IMR-90 (cell line): ENCODE data around the gene NXN. TPM values are rescaled to one million over a fixed set of nuclear protein-coding genes. Genes with fewer than 3 reads are reported as not detected.
A peak's percentile ranks its signal among the peaks of the same experiment; 100 is the strongest.

Experiments
- ATAC-seq: fragments of 200-7000 bp; cut with Tn5 transposase; 2 replicates; pipeline ENCODE4 v1.9.1; 2020; ENCODE audit warnings: low read depth, mild to moderate bottlenecking, moderate library complexity
- BruUV-seq: library from RNA; stranded (reverse); fragments of 400-500 nt; replicated peaks from 2 replicates; lab custom pipeline; 2021; lab: Mats Ljungman, UMichigan
- CTCF ChIA-PET: fragments of 300-600 bp; formaldehyde crosslinking; extraction: SDS; loops from one replicate; lab custom pipeline; 2021; ENCODE audit warnings: antibody characterized with exemption; lab: Yijun Ruan, JAX
- POLR2A ChIA-PET: fragments of 300-600 bp; sonication (Branson Sonifier 250); formaldehyde crosslinking; loops from one replicate; lab custom pipeline; 2022; ENCODE audit warnings: antibody characterized with exemption; ENCODE audit not compliant: unreplicated experiment; lab: Charles Lee
- DNase-seq: peaks from one replicate; pipeline ENCODE4 v3.0.0; 2013
- H2AFZ ChIP-seq: replicated peaks from 2 replicates; pipeline ENCODE3; 2013; ENCODE audit warnings: low read length, mild to moderate bottlenecking; ENCODE audit not compliant: poor library complexity
- H2AK5ac ChIP-seq: 2 replicates; pipeline ENCODE4 v1.6.1; 2013; ENCODE audit warnings: low read depth, low read length, inconsistent platforms
- H2AK9ac ChIP-seq: replicated peaks from 2 replicates; pipeline ENCODE3; 2013; ENCODE audit warnings: mild to moderate bottlenecking, low read depth, low read length, moderate library complexity; ENCODE audit not compliant: poor library complexity
- H2BK120ac ChIP-seq: 2 replicates; pipeline ENCODE4 v1.6.1; 2013; ENCODE audit warnings: low read depth, low read length, inconsistent platforms
- H2BK15ac ChIP-seq: 3 replicates; pipeline ENCODE4 v1.6.1; 2013; ENCODE audit warnings: low read depth, low read length, inconsistent platforms
- H2BK20ac ChIP-seq: 2 replicates; pipeline ENCODE4 v1.6.1; 2013; ENCODE audit warnings: low read depth, mild to moderate bottlenecking, inconsistent platforms, low read length, moderate library complexity
- H2BK5ac ChIP-seq: 2 replicates; pipeline ENCODE4 v1.6.1; 2013; ENCODE audit warnings: mild to moderate bottlenecking, low read depth, low read length, inconsistent platforms; ENCODE audit not compliant: poor library complexity, severe bottlenecking
- H3K14ac ChIP-seq: replicated peaks from 2 replicates; pipeline ENCODE4 v1.6.1; 2013; ENCODE audit warnings: low read depth, low read length, inconsistent platforms
- H3K18ac ChIP-seq: 2 replicates; pipeline ENCODE4 v1.6.1; 2013; ENCODE audit warnings: low read depth, low read length, control low read depth
- H3K23ac ChIP-seq: 2 replicates; pipeline ENCODE4 v1.6.1; 2013; ENCODE audit warnings: low read depth, low read length, inconsistent platforms
- H3K27ac ChIP-seq: 2 replicates; pipeline ENCODE4 v1.5.1; 2013; ENCODE audit warnings: mild to moderate bottlenecking, control low read depth, low read length; ENCODE audit not compliant: insufficient read depth
- H3K27me3 ChIP-seq: 2 replicates; pipeline ENCODE4 v1.6.1; 2013; ENCODE audit warnings: low read length; ENCODE audit not compliant: control insufficient read depth, insufficient read depth
- H3K36me3 ChIP-seq: 2 replicates; pipeline ENCODE4 v1.6.1; 2013; ENCODE audit warnings: low read length, mixed read lengths; ENCODE audit not compliant: control insufficient read depth, insufficient read depth
- H3K4ac ChIP-seq: 2 replicates; pipeline ENCODE4 v1.6.1; 2013; ENCODE audit warnings: low read depth, low read length, inconsistent platforms
- H3K4me1 ChIP-seq: 2 replicates; pipeline ENCODE4 v1.6.1; 2013; ENCODE audit warnings: low read length, mixed read lengths; ENCODE audit not compliant: control insufficient read depth, insufficient read depth
- H3K4me2 ChIP-seq: 2 replicates; pipeline ENCODE4 v1.6.1; 2013; ENCODE audit warnings: low read depth, mild to moderate bottlenecking, control low read depth, low read length, moderate library complexity
- H3K4me3 ChIP-seq: 2 replicates; pipeline ENCODE4 v1.5.1; 2013; ENCODE audit warnings: low read depth, mild to moderate bottlenecking, control low read depth, low read length, moderate library complexity; ENCODE audit not compliant: insufficient read depth
- H3K56ac ChIP-seq: 2 replicates; pipeline ENCODE4 v1.6.1; 2013; ENCODE audit warnings: low read length, inconsistent platforms; ENCODE audit not compliant: insufficient read depth; ENCODE audit errors: extremely low read depth
- H3K79me1 ChIP-seq, 2 experiments: 2 replicates each; pipeline ENCODE4 v1.6.1; 2013; ENCODE audit warnings: low read length in 2 of 2, inconsistent platforms in 1 of 2, low read depth in 1 of 2
- H3K9ac ChIP-seq: 2 replicates; pipeline ENCODE4 v1.6.1; 2013; ENCODE audit warnings: low read depth, low read length, control low read depth
- H3K9me1 ChIP-seq: 2 replicates; pipeline ENCODE4 v1.6.1; 2013; ENCODE audit warnings: low read length, inconsistent platforms; ENCODE audit not compliant: insufficient read depth
- H3K9me3 ChIP-seq: 2 replicates; pipeline ENCODE4 v1.6.1; 2013; ENCODE audit warnings: low read length; ENCODE audit not compliant: control insufficient read depth, insufficient read depth
- H4K20me1 ChIP-seq: 2 replicates; pipeline ENCODE4 v1.6.1; 2013; ENCODE audit warnings: low read length, inconsistent platforms; ENCODE audit not compliant: insufficient read depth
- H4K5ac ChIP-seq: 2 replicates; pipeline ENCODE4 v1.6.1; 2013; ENCODE audit warnings: mild to moderate bottlenecking, low read depth, low read length, control low read depth
- H4K8ac ChIP-seq, 2 experiments: 2 replicates each; pipeline ENCODE4 v1.6.1; 2013; ENCODE audit warnings: low read depth in 2 of 2, low read length in 2 of 2, control low read depth in 1 of 2, inconsistent platforms in 1 of 2
- H4K91ac ChIP-seq: 2 replicates; pipeline ENCODE4 v1.6.1; 2013; ENCODE audit warnings: low read depth, low read length, inconsistent platforms; ENCODE audit not compliant: insufficient read depth
- BHLHE40 ChIP-seq: fragments of 150-350 bp; IDR thresholded peaks from 2 replicates; pipeline ENCODE4 v1.6.1; 2016; ENCODE audit warnings: mild to moderate bottlenecking, low read depth, low read length
- MAFK ChIP-seq: IDR thresholded peaks from 2 replicates; pipeline ENCODE4 v1.6.1; 2012; ENCODE audit warnings: low read depth, low read length, improper control_type of control experiment
- RCOR1 ChIP-seq: IDR thresholded peaks from 2 replicates; pipeline ENCODE4 v1.6.1; 2012; ENCODE audit warnings: mild to moderate bottlenecking, low read length, improper control_type of control experiment; ENCODE audit not compliant: insufficient replicate concordance
- WGBS, 2 experiments: methylation state at CpG; one replicate each; pipeline versions ENCODE4 v1.1.5 to v1.1.7; 2013; ENCODE audit warnings: missing lambda C conversion rate in 2 of 2; ENCODE audit not compliant: insufficient read length in 1 of 2; ENCODE audit errors: extremely low coverage in 2 of 2; 5-methylcytosine and 5-hydroxymethylcytosine counted together
- dilution Hi-C: fragments of 300-500 bp; cut with HindIII; formaldehyde crosslinking; loops from one replicate; pipeline ENCODE4 v1.14.3; 2018; ENCODE audit warnings: low sequenced_read_pairs; ENCODE audit not compliant: unreplicated experiment
- in situ Hi-C: fragments of 300-500 bp; cut with MboI; formaldehyde crosslinking; loops from 3 replicates; pipeline ENCODE4 v1.14.3; 2019; ENCODE audit warnings: low sequenced_read_pairs, inconsistent platforms, mixed read lengths
- intact Hi-C: fragments of 100-400 bp; cut with micrococcal nuclease; formaldehyde crosslinking; loops from 2 replicates; pipeline ENCODE4 v1.10.0; 2022
- polyA plus RNA-seq, 3 experiments: library from polyadenylated mRNA; depleted of rRNA; stranded (reverse); fragments of >200 nt; gene quantifications; 2 replicates each; pipeline ENCODE4 v1.2.3, GENCODE V29; 2012; ENCODE audit warnings: low replicate concordance in 1 of 3
- total RNA-seq: library from RNA; depleted of rRNA; stranded (reverse); fragments of >200 nt; gene quantifications from 2 replicates; pipeline ENCODE4 v1.2.3, GENCODE V29; 2012

Gene NXN
- total and polyA plus RNA-seq, 2 of the 4 experiments (the other 2 are of a cell fraction) = 52.5 to 116 TPM

DNA sequence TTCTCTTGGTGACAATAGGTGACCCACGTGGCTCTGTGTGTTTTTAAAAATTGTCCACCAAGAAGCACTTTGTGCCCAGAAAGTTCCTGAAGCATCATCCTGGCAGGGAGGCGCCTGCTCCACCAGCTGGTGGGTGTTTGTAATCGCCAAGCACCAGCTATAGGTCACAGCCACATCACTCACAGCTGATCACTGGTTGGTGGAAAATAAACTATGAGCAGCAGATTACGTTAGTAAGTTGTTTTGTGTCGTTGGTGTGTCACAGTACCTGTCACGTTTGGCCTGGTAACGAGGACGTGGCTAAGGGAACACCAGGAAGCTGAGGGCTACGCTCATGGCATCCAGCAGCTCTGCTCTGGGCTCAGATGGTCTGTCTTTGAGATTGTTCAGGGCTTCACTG, 187.3 kb downstream of the NXN start:
- in situ Hi-C loops (no loop called here), dilution Hi-C loops (loop anchor here (25.0 kb wide), 1 partner anchor 195 kb away; the partner anchor contains the start of genes NXN and TIMM22), intact Hi-C loops (loop anchor here (10.0 kb wide), 1 partner anchor 113 kb away; no protein-coding TSS in a partner anchor)
- peaks cover 11 to 42% of the 10 kb centered on the region in 2 experiments; a peak in 3 of 4 replicates for H3K79me1 ChIP-seq
- no peak overlapping the region for H2BK120ac ChIP-seq
- TF ChIP-seq RCOR1 (no peak), BHLHE40 (peak; percentile 49), MAFK (no peak)
- ChIA-PET CTCF (no interaction called here), POLR2A (interaction anchor here (0.6 kb wide), 1 partner anchor 173 kb away, joined by 5 read pairs; no protein-coding TSS in a partner anchor)
- peaks cover 7% of the 10 kb centered on the region; the same call in 1 of the 2 replicates for H3K9me1 ChIP-seq
- no peak overlapping the region for H2BK20ac ChIP-seq
- peaks cover 39% of the 10 kb centered on the region for H3K36me3 ChIP-seq
- peak; percentile 56 for DNase-seq
- no peak overlapping the region for H3K4ac ChIP-seq
- H3K56ac ChIP-seq = no peak overlapping the region
- no peak overlapping the region for H3K27ac ChIP-seq
- 100% methylated on average over 1 of the region's 9 CpGs; no CpG with 5 or more reads in 1 of the 2 experiments for WGBS, 2 experiments
- no peak overlapping the region for H2BK15ac ChIP-seq
- no peak overlapping the region for H3K14ac ChIP-seq
- BruUV-seq = no TSS peak
- H4K8ac ChIP-seq = no peak overlapping the region
- H3K4me1 ChIP-seq = peaks cover 14% of the 10 kb centered on the region; the same call in 1 of the 2 replicates
- peak overlapping the region; percentile 60 for H2AK9ac ChIP-seq
- H4K20me1 ChIP-seq = peaks cover 15% of the 10 kb centered on the region
- H3K4me3 ChIP-seq = no peak overlapping the region
- no peak overlapping the region for H3K18ac ChIP-seq
- no peak overlapping the region for H2BK5ac ChIP-seq
- no peaks in the 10 kb centered on the region for H3K27me3 ChIP-seq
- ATAC-seq = no peak
- H4K5ac ChIP-seq = no peak overlapping the region
- no peak overlapping the region for H2AFZ ChIP-seq
- no peak overlapping the region for H3K23ac ChIP-seq
- H4K91ac ChIP-seq = no peak overlapping the region
- no peak overlapping the region for H3K9ac ChIP-seq
- no peak overlapping the region for H3K4me2 ChIP-seq
- no peaks in the 10 kb centered on the region for H3K9me3 ChIP-seq
- H2AK5ac ChIP-seq = no peak overlapping the region
